OCI-LY3 (cell line): Measurements from ENCODE around the gene CA10.

Source experiments
- EZH2phosphoT487 ChIP-seq: fragments of 200-600 bp; shearing (Covaris generic); IDR thresholded peaks from 2 replicates; pipeline ENCODE4 v1.6.1; 2018; ENCODE audit warnings: antibody characterized with exemption, mixed run types, low read depth
- TF ChIP-seq, protein P1 (sequence below): fragments of 200-600, 300-600 bp; sonication (generic); IDR thresholded peaks from 2 replicates; pipeline ENCODE4 v1.5.1; 2014; ENCODE audit warnings: antibody characterized with exemption, low read length, low read depth

DNA sequence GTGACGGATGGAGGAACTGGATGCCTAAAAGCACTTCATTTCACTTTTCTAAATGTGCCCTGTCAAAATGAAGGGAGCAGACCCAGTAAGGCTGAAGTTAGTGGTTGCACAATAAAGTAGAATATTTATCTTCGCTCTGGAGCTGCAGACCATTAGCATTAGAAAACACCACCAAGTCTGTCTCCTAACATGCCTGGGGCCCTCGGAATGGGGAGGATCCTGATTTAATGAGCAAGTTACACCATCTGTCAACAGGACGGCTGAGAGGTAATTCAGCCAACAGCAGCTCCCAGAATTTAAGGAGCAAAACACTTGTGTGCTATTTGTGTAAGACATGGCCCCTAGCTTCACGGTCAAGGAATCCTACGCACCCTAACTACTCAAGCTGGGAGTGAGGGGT, 22.3 kb downstream of the CA10 start:
- TF ChIP-seq, protein P1, sequence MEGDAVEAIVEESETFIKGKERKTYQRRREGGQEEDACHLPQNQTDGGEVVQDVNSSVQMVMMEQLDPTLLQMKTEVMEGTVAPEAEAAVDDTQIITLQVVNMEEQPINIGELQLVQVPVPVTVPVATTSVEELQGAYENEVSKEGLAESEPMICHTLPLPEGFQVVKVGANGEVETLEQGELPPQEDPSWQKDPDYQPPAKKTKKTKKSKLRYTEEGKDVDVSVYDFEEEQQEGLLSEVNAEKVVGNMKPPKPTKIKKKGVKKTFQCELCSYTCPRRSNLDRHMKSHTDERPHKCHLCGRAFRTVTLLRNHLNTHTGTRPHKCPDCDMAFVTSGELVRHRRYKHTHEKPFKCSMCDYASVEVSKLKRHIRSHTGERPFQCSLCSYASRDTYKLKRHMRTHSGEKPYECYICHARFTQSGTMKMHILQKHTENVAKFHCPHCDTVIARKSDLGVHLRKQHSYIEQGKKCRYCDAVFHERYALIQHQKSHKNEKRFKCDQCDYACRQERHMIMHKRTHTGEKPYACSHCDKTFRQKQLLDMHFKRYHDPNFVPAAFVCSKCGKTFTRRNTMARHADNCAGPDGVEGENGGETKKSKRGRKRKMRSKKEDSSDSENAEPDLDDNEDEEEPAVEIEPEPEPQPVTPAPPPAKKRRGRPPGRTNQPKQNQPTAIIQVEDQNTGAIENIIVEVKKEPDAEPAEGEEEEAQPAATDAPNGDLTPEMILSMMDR = no peak
- TF ChIP-seq EZH2phosphoT487 = no peak
